Astrocyte of the cerebellum (primary cell): ENCODE measurements around the gene CCDC77.

Experiments
- DNase-seq: peaks from one replicate; pipeline ENCODE4 v3.0.0-alpha.2; 2011; ENCODE audit warnings: low read depth
- H3K4me3 ChIP-seq: 2 replicates; pipeline ENCODE4 v1.5.1; 2011; ENCODE audit warnings: mild to moderate bottlenecking, low read depth, low read length, moderate library complexity
- in situ Hi-C: cut with HindIII; loops from 2 replicates; pipeline ENCODE4 v1.10.0; 2017; ENCODE audit warnings: low sequenced_read_pairs
- TF ChIP-seq, protein P1 (sequence below): IDR thresholded peaks from 2 replicates; pipeline ENCODE4 v1.5.1; 2012; ENCODE audit warnings: low read length, low read depth, moderate library complexity, mild to moderate bottlenecking; ENCODE audit errors: missing control alignments

CCDC77 gene

DNA sequence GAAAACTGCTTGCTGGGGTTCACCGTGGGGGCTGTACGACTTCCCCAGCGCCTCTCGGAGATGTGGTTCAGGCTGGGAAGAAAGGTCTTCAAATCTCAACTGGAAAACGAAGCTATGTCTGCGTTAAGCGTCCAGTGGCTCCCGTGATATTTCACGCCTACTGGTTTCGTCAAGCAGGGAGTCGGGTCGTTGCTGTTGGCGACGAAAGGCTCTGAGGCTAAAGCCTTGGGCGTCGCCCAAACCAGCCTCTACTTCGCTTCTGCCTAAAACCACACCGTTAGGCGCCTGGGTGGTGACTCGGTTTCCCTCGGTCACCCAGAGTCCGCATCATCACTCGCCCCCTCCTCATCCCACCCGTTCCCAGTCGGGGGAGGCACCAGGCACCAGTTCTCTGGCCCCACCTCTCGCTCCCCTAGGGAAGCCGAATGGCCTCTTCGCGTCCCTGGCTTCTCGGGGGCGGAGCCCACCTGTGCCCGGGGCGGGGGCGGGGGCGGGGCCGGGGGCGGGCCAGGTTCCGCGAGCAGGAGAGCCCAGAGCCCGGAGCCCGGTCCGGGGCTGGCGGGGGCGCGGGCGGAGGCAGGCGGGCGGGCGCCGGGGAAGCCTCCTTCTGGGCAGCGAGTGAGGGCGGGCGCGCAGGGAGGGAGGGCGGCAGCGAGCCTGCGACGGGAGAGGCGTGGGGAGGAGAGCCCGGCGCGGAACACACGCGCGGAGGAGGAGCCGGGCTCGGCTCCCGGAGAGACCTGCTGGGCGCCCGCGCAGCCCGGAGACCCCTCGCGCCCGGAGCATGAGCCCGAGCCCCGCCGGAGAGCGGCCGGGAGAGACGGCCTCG lies 58.2 kb downstream of the CCDC77 start, which contains the start of gene B4GALNT3:
Gene B4GALNT3 (plus strand): TSS at position 510 of the 829 bp plus-strand sequence. CDS start 438 bp downstream, outside the sequence.
- no peak for DNase-seq
- peak within 1 kb of the TSS; percentile 37 for H3K4me3 ChIP-seq
- in situ Hi-C loops = loop anchor here (5.0 kb wide), 1 partner anchor 83 kb away; no protein-coding TSS in a partner anchor
- TF ChIP-seq, protein P1, sequence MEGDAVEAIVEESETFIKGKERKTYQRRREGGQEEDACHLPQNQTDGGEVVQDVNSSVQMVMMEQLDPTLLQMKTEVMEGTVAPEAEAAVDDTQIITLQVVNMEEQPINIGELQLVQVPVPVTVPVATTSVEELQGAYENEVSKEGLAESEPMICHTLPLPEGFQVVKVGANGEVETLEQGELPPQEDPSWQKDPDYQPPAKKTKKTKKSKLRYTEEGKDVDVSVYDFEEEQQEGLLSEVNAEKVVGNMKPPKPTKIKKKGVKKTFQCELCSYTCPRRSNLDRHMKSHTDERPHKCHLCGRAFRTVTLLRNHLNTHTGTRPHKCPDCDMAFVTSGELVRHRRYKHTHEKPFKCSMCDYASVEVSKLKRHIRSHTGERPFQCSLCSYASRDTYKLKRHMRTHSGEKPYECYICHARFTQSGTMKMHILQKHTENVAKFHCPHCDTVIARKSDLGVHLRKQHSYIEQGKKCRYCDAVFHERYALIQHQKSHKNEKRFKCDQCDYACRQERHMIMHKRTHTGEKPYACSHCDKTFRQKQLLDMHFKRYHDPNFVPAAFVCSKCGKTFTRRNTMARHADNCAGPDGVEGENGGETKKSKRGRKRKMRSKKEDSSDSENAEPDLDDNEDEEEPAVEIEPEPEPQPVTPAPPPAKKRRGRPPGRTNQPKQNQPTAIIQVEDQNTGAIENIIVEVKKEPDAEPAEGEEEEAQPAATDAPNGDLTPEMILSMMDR = no peak

DNA sequence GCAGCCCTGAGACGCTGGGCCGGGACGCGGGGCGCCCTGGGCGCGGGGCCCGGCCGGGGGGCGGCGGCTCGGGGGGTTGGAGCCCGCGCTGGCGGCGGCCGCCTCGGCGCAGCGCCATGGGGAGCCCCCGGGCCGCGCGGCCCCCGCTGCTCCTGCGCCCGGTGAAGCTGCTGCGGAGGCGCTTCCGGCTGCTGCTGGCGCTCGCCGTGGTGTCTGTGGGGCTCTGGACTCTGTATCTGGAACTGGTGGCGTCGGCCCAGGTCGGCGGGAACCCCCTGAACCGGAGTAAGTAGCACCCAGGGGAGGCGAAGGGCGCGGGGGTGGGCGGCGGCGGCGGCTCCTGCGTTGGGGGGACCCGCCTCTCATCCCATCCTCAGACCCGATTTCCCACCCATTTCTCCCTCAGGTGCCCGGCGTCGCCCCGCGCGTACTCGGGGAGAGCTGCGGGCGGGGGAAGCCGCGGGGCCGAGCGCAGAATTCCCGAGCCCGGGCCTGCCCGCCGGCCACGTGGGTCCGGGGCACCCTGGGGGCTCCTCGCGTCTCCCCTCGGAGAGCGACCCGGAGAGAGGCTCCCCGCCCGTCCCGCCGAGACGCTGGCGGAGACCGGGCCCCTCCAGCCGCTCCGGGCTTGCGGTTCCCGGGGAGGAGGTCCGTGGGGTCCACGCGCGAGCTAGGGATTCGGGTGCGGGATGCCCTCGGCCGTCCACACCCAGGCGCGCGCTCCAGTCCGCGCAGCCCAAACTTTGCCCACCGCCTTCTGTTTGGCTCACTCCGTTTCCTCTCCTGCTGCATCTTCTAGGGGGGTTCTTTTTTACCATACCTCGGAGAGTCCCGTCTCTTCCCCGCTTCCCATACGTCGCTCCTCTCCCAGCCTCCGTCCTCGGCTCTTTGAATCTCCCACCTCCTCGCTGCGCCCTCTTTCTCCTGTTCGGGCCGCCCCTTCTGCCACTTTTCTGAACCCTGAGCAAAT lies 59.1 kb downstream of the CCDC77 start:
- TF ChIP-seq, protein P1 = no peak
- DNase-seq = no peak

DNA sequence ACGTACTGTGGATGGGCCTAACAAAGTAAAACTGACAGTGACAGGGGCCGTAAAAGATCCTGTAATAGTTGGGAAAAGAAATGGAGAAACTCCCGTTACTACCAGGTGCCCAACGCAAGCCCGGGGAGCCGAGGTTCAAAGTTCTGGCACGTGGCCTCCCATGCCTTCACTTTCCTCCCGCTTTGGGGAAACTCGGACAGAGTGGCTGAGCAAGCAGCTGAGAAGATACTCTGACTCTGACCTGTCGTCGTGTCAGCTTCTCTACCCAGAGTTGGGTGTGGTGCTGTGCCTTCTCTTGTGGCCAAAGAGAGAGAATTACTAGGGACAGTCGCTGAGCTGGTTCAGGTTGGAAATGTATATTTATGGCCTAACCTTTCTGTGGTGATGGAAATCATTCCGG lies 60.0 kb downstream of the CCDC77 start:
- in situ Hi-C loops = no loop called here
- TF ChIP-seq, protein P1 = no peak
- DNase-seq = no peak
- H3K4me3 ChIP-seq = no peak overlapping the region

More for the DNA sequence above, 59.1 kb downstream of the CCDC77 start:
- H3K4me3 ChIP-seq = peak overlapping the region; percentile 37
- in situ Hi-C loops = no loop called here

DNA sequence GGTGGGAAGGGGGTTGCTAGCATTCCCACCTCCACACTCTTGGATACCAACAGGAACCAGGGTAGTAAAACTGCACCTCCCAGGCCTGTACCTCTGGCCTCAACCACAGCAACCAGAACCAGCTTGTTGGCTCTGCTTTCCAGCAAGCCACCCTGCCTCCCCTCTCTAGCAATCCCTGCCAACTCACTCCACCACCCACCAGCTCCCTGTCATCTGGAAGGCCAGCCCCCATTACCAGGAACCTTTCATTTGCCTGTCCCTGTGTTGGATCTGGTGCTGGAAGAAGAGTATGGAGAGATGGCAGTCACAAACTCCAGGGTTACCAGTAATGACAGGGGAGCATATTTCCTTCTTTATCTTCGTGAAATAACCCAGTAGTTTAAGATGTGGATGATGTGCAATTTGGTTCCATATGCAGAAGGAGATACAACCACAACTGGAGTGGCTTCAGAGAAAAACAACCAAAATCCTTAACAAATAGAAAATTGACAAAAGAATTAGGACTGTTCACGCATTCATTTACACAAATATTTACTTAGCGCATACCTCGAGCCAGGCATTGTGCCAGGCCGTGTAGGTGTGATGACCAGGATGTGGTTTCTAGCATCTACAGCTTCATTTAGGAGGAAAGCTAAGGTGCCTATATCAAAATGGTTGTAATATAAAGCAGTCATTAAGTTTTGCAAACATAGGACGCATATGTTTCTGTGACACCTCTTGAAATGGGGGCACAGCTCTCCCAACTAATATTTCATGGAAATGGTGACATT lies 61.7 kb downstream of the CCDC77 start:
- H3K4me3 ChIP-seq = no peak overlapping the region
- DNase-seq = no peak
- in situ Hi-C loops = no loop called here
- TF ChIP-seq, protein P1 = no peak

DNA sequence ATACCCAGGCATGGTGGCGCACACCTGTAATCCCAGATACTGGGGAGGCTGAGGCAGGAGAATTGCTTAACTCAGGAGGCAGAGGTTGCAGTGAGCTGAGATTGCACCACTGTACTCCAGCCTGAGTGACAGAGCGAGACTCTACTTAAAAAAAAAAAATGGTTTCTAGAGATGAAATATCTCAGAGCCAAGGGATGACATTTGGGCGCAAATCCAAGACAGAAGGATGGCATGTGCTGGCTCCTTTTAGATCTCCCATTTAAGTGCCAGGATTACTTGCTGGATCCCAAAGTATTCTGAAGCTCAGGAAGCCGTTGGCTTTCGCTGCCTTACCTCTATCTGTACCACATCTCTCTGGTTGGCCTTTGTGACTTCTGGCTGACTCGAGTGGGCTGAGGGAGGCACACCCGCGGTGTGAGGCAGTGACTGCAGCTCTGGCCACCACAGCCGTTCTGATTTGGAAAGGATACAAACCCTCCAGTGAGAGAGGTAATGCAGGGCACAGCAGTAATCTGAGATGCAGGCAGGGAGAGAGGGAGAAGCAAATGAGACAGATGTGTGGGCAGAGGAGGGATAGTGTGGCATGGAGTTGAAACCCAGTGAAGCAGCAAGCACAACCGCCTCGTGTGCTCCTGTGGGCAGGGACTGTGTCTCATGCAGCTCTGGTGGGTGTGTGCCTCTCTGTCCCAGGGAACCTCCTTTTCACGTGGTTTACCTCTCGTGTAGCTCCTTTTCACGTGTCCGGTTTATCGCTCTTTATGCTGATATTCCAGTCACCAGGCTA lies 63.2 kb downstream of the CCDC77 start:
- DNase-seq = no peak
- in situ Hi-C loops = no loop called here
- TF ChIP-seq, protein P1 = no peak
- H3K4me3 ChIP-seq = no peak overlapping the region
